AG10803 (cell line): Measurements from ENCODE around the gene ERFE.

Source experiments
- DNase-seq: peaks from one replicate; pipeline ENCODE4 v3.0.0; 2010; ENCODE audit warnings: low read depth
- H3K4me3 ChIP-seq: 2 replicates; pipeline ENCODE4 v1.5.1; 2011; ENCODE audit warnings: mild to moderate bottlenecking, low read length, control low read depth
- CTCF ChIP-seq: conservative IDR thresholded peaks from 2 replicates; pipeline ENCODE4 v1.5.1; 2011; ENCODE audit warnings: mild to moderate bottlenecking, low read length, control low read depth, inconsistent platforms

The ERFE gene

GRCh38 chr2:238164906-238165287, 6.1 kb downstream of the ERFE start:
- no peak overlapping the region for H3K4me3 ChIP-seq
- no peak for TF ChIP-seq CTCF
- DNase-seq = no peak

GRCh38 chr2:238165288-238165921, 6.6 kb downstream of the ERFE start:
- DNase-seq = no peak
- no peak overlapping the region for H3K4me3 ChIP-seq
- no peak for TF ChIP-seq CTCF

GRCh38 chr2:238166391-238167343, 7.9 kb downstream of the ERFE start:
- DNase-seq = no peak
- H3K4me3 ChIP-seq = no peak overlapping the region
- no peak for TF ChIP-seq CTCF

- TF ChIP-seq CTCF = no peak
- H3K4me3 ChIP-seq = no peak overlapping the region
- no peak for DNase-seq
Observed at GRCh38 chr2:238167344-238167715, 8.6 kb downstream of the ERFE start.

- no peak overlapping the region for H3K4me3 ChIP-seq
- no peak for TF ChIP-seq CTCF
- DNase-seq = peak; percentile 15
Observed at GRCh38 chr2:238167761-238168160, 9.0 kb downstream of the ERFE start.

GRCh38 chr2:238168196-238169047, 9.7 kb downstream of the ERFE start:
- no peak for DNase-seq
- no peak for TF ChIP-seq CTCF
- H3K4me3 ChIP-seq = no peak overlapping the region
